K562 (cell line): Measurements from ENCODE around the gene TMEM208. TPM values are rescaled to one million over a fixed set of nuclear protein-coding genes. Genes with fewer than 3 reads are reported as not detected.

Experiments
- ATAC-seq: fragments of 200-7000 bp; cut with Tn5 transposase; 3 replicates; pipeline ENCODE4 v1.9.1; 2020; ENCODE audit warnings: moderate library complexity
- BruUV-seq: library from RNA; stranded (reverse); fragments of 400-500 nt; replicated peaks from 2 replicates; lab custom pipeline; 2021; lab: Mats Ljungman, UMichigan
- CTCF ChIA-PET: fragments of 300-600 bp; formaldehyde crosslinking; extraction: SDS; loops from one replicate; lab custom pipeline; 2021; ENCODE audit warnings: low intra/inter-chr PET ratio; lab: Yijun Ruan, JAX
- POLR2A ChIA-PET: fragments of 300-600, 350-650 bp; sonication (Branson Sonifier 250); formaldehyde crosslinking; extraction: SDS; loops from one replicate; lab custom pipeline; 2021; ENCODE audit warnings: antibody characterized with exemption, inconsistent platforms; lab: Yijun Ruan, JAX
- DNase-seq, 4 experiments: peaks; one replicate each; pipeline versions ENCODE4 v3.0.0 to v3.0.0-alpha.2; 2011 to 2018; ENCODE audit warnings: low spot score in 3 of 4, mixed read lengths in 3 of 4; ENCODE audit errors: extremely low read depth in 1 of 4
- FAIRE-seq: peaks from 2 replicates; lab custom pipeline; 2011; peaks lifted over from hg19 to GRCh38; lab: Jason Lieb, UNC
- H2AFZ ChIP-seq: 2 replicates; pipeline ENCODE4 v1.6.0; 2011; ENCODE audit warnings: low read depth, low read length, control low read depth, inconsistent platforms
- H3K27ac ChIP-seq: fragments of 200-600 bp; 3 replicates; pipeline ENCODE4 v1.8.0; 2011; ENCODE audit warnings: low read depth, mild to moderate bottlenecking, control low read depth, inconsistent platforms, low read length, moderate library complexity, mixed read lengths; ENCODE audit errors: extremely low read depth
- H3K27me3 ChIP-seq, 2 experiments: fragments of 300-600 bp in 1 of 2; 2 replicates in 1 of 2; 3 replicates in 1 of 2; pipeline versions ENCODE4 v1.6.0 to v1.8.0; 2011; ENCODE audit warnings: inconsistent platforms in 2 of 2, low read length in 2 of 2, mild to moderate bottlenecking in 1 of 2, mixed read lengths in 1 of 2, moderate library complexity in 1 of 2; ENCODE audit not compliant: control insufficient read depth in 2 of 2, insufficient read depth in 2 of 2
- H3K36me3 ChIP-seq: fragments of 300-600 bp; 3 replicates; pipeline ENCODE4 v1.8.0; 2011; ENCODE audit warnings: mild to moderate bottlenecking, low read length, inconsistent platforms; ENCODE audit not compliant: control insufficient read depth, insufficient read depth
- H3K4me1 ChIP-seq, 2 experiments: fragments of 200-600 bp in 1 of 2; replicated peaks in 1 of 2; 2 replicates in 1 of 2; 3 replicates in 1 of 2; pipeline versions ENCODE4 v1.5.1 to v1.8.0; 2011; ENCODE audit warnings: inconsistent platforms in 2 of 2, low read length in 2 of 2, mild to moderate bottlenecking in 1 of 2, mixed read lengths in 1 of 2, moderate library complexity in 1 of 2; ENCODE audit not compliant: control insufficient read depth in 2 of 2, insufficient read depth in 2 of 2
- H3K4me2 ChIP-seq: 2 replicates; pipeline ENCODE4 v1.6.1; 2011; ENCODE audit warnings: low read length, control low read depth, inconsistent platforms, mixed read lengths; ENCODE audit not compliant: insufficient read depth
- H3K4me3 ChIP-seq: fragments of 200-600 bp; sonication (generic), shearing (Covaris generic); 2 replicates; pipeline ENCODE4 v1.5.1; 2016; ENCODE audit warnings: control low read depth, inconsistent platforms
- H3K79me2 ChIP-seq: fragments of 200-600 bp; 3 replicates; pipeline ENCODE4 v1.8.0; 2011; ENCODE audit warnings: low read length, inconsistent platforms; ENCODE audit not compliant: control insufficient read depth, insufficient read depth
- H3K9ac ChIP-seq, 2 experiments: 2 replicates each; pipeline versions ENCODE4 v1.6.0 to v1.6.1; 2011; ENCODE audit warnings: low read depth in 2 of 2, low read length in 2 of 2, control low read depth in 1 of 2, inconsistent platforms in 1 of 2, mild to moderate bottlenecking in 1 of 2, mixed read lengths in 1 of 2; ENCODE audit not compliant: insufficient read depth in 1 of 2
- H3K9me1 ChIP-seq: one replicate; pipeline ENCODE4 v1.6.0; 2011; ENCODE audit warnings: inconsistent platforms, mild to moderate bottlenecking, low read length, moderate library complexity; ENCODE audit not compliant: control insufficient read depth, insufficient read depth
- H3K9me3 ChIP-seq: replicated peaks from 2 replicates; pipeline ENCODE4 v1.5.1; 2011; ENCODE audit warnings: low read depth, low read length, inconsistent platforms; ENCODE audit not compliant: control insufficient read depth, insufficient read depth
- H4K20me1 ChIP-seq: replicated peaks from 2 replicates; pipeline ENCODE4 v1.6.1; 2011; ENCODE audit warnings: low read length, inconsistent platforms, mixed read lengths; ENCODE audit not compliant: control insufficient read depth, insufficient read depth
- BMI1 ChIP-seq: fragments of 150-350 bp; IDR thresholded peaks from 2 replicates; pipeline ENCODE4 v1.6.1; 2014; ENCODE audit warnings: low read length
- GATAD2A ChIP-seq: fragments of 450-650 bp; IDR thresholded peaks from 2 replicates; pipeline ENCODE4 v1.6.1; 2017
- JUND ChIP-seq, 2 experiments: IDR thresholded peaks; 2 replicates in 1 of 2; 3 replicates in 1 of 2; pipeline ENCODE4 v1.6.1; 2011; ENCODE audit warnings: borderline replicate concordance in 2 of 2, low read depth in 2 of 2, low read length in 2 of 2, improper control_type of control experiment in 1 of 2, missing biosample characterization in 1 of 2, missing genetic modification characterization in 1 of 2, missing genetic modification reagents in 1 of 2
- MYC ChIP-seq, 2 experiments: fragments of 250-450 bp in 1 of 2; sonication (Bioruptor Pico) in 1 of 2; IDR thresholded peaks; 2 replicates each; pipeline versions ENCODE4 v1.5.1 to v1.6.1; 2012 to 2021; ENCODE audit warnings: low read depth in 2 of 2, borderline replicate concordance in 1 of 2, improper control_type of control experiment in 1 of 2, low read length in 1 of 2, mild to moderate bottlenecking in 1 of 2, moderate library complexity in 1 of 2
- SIN3A ChIP-seq, 2 experiments: fragments of 150-350 bp in 1 of 2; IDR thresholded peaks; 2 replicates each; pipeline ENCODE4 v1.6.1; 2011 to 2016; ENCODE audit warnings: borderline replicate concordance in 2 of 2, low read depth in 2 of 2, low read length in 2 of 2, mild to moderate bottlenecking in 2 of 2, moderate library complexity in 2 of 2; ENCODE audit not compliant: control insufficient read depth in 1 of 2
- WGBS: fragments of 100-300 bp; shearing (Covaris generic); methylation state at CpG from one replicate; pipeline ENCODE4 v1.1.6; 2016; ENCODE audit warnings: low coverage, mixed read lengths; ENCODE audit not compliant: insufficient coverage; ENCODE audit errors: missing lambda C conversion rate; 5-methylcytosine and 5-hydroxymethylcytosine counted together
- in situ Hi-C: fragments of 300-500 bp; cut with MboI; formaldehyde crosslinking; loops from 4 replicates; pipeline ENCODE4 v1.15.0; 2018; ENCODE audit warnings: inconsistent platforms, mixed read lengths
- intact Hi-C: fragments of 100-400 bp; cut with micrococcal nuclease; formaldehyde crosslinking; loops from 2 replicates; pipeline ENCODE4 v1.14.2; 2022
- polyA plus RNA-seq, 8 experiments: library from polyadenylated mRNA; depleted of rRNA in 4 of 8; stranded (reverse) in 5 of 8; unstranded in 3 of 8; fragments of >200 nt; fragmentation: Nextera tagmentation in 2 of 8; fragmentation: Illumina TruSeq in 1 of 8; extraction: Ambion mirVana in 2 of 8; extraction: Trizol in 1 of 8; gene quantifications; 2 replicates each; pipeline versions ENCODE4 v1.2.1 to v1.2.3, GENCODE V29; 2011 to 2014; ENCODE audit warnings: inconsistent platforms in 1 of 8, missing spikeins in 1 of 8
- total RNA-seq, 7 experiments: library from RNA; depleted of rRNA in 6 of 7; stranded (reverse); fragments of >200 nt in 6 of 7; fragmentation: Illumina TruSeq in 2 of 7; extraction: Trizol in 2 of 7; gene quantifications; 2 replicates each; pipeline versions ENCODE4 v1.2.1 to v1.2.3, GENCODE V29; 2011 to 2021; ENCODE audit warnings: low replicate concordance in 1 of 7
- TF ChIP-seq, protein P1 (sequence below): fragments of 250-450 bp; sonication (Bioruptor Pico); IDR thresholded peaks from 2 replicates; pipeline ENCODE4 v1.4.0; 2020; ENCODE audit warnings: mild to moderate bottlenecking, moderate library complexity, borderline replicate concordance
- TF ChIP-seq, protein P2 (sequence below): fragments of 200-800 bp; sonication (Bioruptor generic); IDR thresholded peaks from 2 replicates; pipeline ENCODE4 v1.6.1; 2017; ENCODE audit warnings: missing genetic modification characterization, missing compliant biosample characterization
- TF ChIP-seq, protein P3 (sequence below), 2 experiments: IDR thresholded peaks; 2 replicates each; pipeline ENCODE4 v1.6.1; 2012; ENCODE audit warnings: improper control_type of control experiment in 2 of 2, low read depth in 2 of 2, low read length in 2 of 2, borderline replicate concordance in 1 of 2

Gene TMEM208
- total and polyA plus RNA-seq, 9 of the 15 experiments (the other 6 are each of a cell fraction or from before 2014, with no cell fraction given) = 31.8 to 239 (median 54.3) TPM

DNA sequence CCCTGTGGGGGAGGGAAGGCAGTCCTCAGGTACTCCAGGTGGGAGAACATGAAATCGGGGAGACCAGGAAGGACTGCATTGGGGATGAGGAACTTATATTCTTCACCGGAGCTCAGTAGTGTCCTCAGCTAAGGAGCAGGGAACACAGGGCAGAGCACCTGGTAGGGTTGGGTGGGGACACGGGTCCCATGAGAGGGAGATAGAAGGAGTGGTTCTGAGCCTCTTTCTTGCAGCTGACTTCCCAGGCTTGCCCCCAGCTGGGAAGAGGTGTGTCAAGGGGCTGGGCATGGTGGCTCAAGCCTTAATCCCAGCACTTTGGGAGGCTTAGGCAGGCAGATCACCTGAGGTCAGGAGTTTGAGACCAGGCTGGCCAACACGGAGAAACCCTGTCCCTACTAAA lies 18.3 kb downstream of the TMEM208 start (continued):
- TF ChIP-seq, protein P1, sequence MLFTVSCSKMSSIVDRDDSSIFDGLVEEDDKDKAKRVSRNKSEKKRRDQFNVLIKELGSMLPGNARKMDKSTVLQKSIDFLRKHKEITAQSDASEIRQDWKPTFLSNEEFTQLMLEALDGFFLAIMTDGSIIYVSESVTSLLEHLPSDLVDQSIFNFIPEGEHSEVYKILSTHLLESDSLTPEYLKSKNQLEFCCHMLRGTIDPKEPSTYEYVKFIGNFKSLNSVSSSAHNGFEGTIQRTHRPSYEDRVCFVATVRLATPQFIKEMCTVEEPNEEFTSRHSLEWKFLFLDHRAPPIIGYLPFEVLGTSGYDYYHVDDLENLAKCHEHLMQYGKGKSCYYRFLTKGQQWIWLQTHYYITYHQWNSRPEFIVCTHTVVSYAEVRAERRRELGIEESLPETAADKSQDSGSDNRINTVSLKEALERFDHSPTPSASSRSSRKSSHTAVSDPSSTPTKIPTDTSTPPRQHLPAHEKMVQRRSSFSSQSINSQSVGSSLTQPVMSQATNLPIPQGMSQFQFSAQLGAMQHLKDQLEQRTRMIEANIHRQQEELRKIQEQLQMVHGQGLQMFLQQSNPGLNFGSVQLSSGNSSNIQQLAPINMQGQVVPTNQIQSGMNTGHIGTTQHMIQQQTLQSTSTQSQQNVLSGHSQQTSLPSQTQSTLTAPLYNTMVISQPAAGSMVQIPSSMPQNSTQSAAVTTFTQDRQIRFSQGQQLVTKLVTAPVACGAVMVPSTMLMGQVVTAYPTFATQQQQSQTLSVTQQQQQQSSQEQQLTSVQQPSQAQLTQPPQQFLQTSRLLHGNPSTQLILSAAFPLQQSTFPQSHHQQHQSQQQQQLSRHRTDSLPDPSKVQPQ (CRISPR knock-in tag) = no peak
- TF ChIP-seq BMI1 = no peak

DNA sequence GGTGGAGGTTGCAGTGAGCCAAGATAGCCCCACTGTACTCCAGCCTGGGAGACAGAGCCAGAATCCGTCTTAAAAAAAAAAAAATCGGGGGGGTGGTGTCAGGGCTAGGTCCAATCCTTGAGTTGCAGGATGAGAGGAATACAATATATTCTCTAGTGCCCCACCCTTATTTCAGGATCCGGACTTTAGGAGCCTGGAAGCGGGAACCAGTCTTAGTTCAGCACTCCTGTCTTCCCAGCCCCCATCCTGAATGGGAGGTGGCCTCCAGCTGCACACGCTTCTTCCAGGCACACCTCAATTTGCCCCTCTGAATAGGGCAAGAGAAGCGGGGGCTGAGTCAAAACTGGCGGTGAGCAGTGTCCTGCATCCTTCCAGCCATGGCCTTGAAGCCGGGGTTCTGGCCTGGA lies 18.7 kb downstream of the TMEM208 start:
- ChIA-PET POLR2A (interaction anchor here (0.6 to 2.3 kb wide), 5 partner anchors 10 to 354 kb away, joined by 3 to 14 read pairs (median 5); partner anchors contain the start of gene TMEM208), CTCF (no interaction called here)
- H2AFZ ChIP-seq = peak overlapping the region; percentile 82
- peaks cover 65 to 84% of the 10 kb centered on the region in 2 experiments for H3K4me1 ChIP-seq
- no peaks in the 10 kb centered on the region for H4K20me1 ChIP-seq
- H3K9ac ChIP-seq = peak overlapping the region; percentile 79 to 96
- no peaks in the 10 kb centered on the region for H3K9me3 ChIP-seq
- peak overlapping the region; percentile 88 for H3K4me3 ChIP-seq
- intact Hi-C loops = loop anchor here (1.0 to 10.0 kb wide), 5 partner anchors 53 to 293 kb away; partner anchors contain the start of genes CBFB, E2F4 and MATCAP1
- BruUV-seq = no TSS peak
- no peaks in the 10 kb centered on the region for H3K9me1 ChIP-seq
- FAIRE-seq = peak; percentile 11
- peak overlapping the region; percentile 68 for H3K27ac ChIP-seq
- no peak for ATAC-seq
- peaks cover 64% of the 10 kb centered on the region for H3K79me2 ChIP-seq
- 3% methylated on average over 8 of the region's 8 CpGs for WGBS
- peak overlapping the region; percentile 91 for H3K4me2 ChIP-seq
- H3K27me3 ChIP-seq = no peaks in the 10 kb centered on the region
- peaks cover 26% of the 10 kb centered on the region; the same call in 2 of the 3 replicates for H3K36me3 ChIP-seq
- no peak for DNase-seq
- in situ Hi-C loops = no loop called here
- no peak for TF ChIP-seq JUND (IDR thresholded peaks at IDR 0.05; ENCODE audit: borderline replicate concordance, low read depth, low read length)
- no peak for TF ChIP-seq JUND (tag; IDR thresholded peaks at IDR 0.05; ENCODE audit: borderline replicate concordance, low read depth, low read length)
- TF ChIP-seq SIN3A (IDR thresholded peaks at IDR 0.05; ENCODE audit: borderline replicate concordance in 2 of 2, control insufficient read depth in 1 of 2, low read depth in 2 of 2, low read length in 2 of 2) = 0 out of 4 replicates have a peak, but pooled peaks of 1 of the 2 experiments have one; percentile 4
- TF ChIP-seq, protein P2, sequence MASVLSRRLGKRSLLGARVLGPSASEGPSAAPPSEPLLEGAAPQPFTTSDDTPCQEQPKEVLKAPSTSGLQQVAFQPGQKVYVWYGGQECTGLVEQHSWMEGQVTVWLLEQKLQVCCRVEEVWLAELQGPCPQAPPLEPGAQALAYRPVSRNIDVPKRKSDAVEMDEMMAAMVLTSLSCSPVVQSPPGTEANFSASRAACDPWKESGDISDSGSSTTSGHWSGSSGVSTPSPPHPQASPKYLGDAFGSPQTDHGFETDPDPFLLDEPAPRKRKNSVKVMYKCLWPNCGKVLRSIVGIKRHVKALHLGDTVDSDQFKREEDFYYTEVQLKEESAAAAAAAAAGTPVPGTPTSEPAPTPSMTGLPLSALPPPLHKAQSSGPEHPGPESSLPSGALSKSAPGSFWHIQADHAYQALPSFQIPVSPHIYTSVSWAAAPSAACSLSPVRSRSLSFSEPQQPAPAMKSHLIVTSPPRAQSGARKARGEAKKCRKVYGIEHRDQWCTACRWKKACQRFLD (CRISPR knock-in tag) = peak; percentile 83; the same call in 1 of the 2 replicates
- no peak for TF ChIP-seq MYC (IDR thresholded peaks at IDR 0.05; ENCODE audit: low read depth, low read length)
- peak; percentile 59; the same call in 1 of the 2 replicates for TF ChIP-seq MYC (CRISPR knock-in tag; IDR thresholded peaks at IDR 0.05; ENCODE audit: borderline replicate concordance, low read depth)
- TF ChIP-seq GATAD2A = no peak
- TF ChIP-seq, protein P3, sequence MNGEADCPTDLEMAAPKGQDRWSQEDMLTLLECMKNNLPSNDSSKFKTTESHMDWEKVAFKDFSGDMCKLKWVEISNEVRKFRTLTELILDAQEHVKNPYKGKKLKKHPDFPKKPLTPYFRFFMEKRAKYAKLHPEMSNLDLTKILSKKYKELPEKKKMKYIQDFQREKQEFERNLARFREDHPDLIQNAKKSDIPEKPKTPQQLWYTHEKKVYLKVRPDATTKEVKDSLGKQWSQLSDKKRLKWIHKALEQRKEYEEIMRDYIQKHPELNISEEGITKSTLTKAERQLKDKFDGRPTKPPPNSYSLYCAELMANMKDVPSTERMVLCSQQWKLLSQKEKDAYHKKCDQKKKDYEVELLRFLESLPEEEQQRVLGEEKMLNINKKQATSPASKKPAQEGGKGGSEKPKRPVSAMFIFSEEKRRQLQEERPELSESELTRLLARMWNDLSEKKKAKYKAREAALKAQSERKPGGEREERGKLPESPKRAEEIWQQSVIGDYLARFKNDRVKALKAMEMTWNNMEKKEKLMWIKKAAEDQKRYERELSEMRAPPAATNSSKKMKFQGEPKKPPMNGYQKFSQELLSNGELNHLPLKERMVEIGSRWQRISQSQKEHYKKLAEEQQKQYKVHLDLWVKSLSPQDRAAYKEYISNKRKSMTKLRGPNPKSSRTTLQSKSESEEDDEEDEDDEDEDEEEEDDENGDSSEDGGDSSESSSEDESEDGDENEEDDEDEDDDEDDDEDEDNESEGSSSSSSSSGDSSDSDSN (IDR thresholded peaks at IDR 0.05; ENCODE audit: borderline replicate concordance in 1 of 2, low read depth in 2 of 2, low read length in 2 of 2) = peak in 1 of 2 experiments; percentile 17; a peak in 1 of 4 replicates
